Panc1 (cell line): ENCODE results near the gene RSPRY1.

Experiments
- POLR2AphosphoS5 ChIP-seq: IDR thresholded peaks from 2 replicates; pipeline ENCODE4 v1.6.1; 2012; ENCODE audit warnings: mild to moderate bottlenecking, low read depth, low read length, moderate library complexity
- REST ChIP-seq, 2 experiments: IDR thresholded peaks; 2 replicates each; pipeline ENCODE4 v1.6.1; 2011 to 2012; ENCODE audit warnings: low read depth in 2 of 2, control low read depth in 1 of 2, low read length in 1 of 2, mild to moderate bottlenecking in 1 of 2, moderate library complexity in 1 of 2; ENCODE audit not compliant: insufficient read depth in 1 of 2
- SIN3A ChIP-seq: IDR thresholded peaks from 2 replicates; pipeline ENCODE4 v1.6.1; 2012; ENCODE audit warnings: low read depth, mild to moderate bottlenecking, low read length, moderate library complexity, borderline replicate concordance; ENCODE audit not compliant: insufficient read depth
- TCF7L2 ChIP-seq: IDR thresholded peaks from 2 replicates; pipeline ENCODE4 v1.6.1; 2011; ENCODE audit warnings: mild to moderate bottlenecking, low read depth, low read length, inconsistent platforms
- TF ChIP-seq, protein P1 (sequence below): fragments of 450-650 bp; IDR thresholded peaks from 2 replicates; pipeline ENCODE4 v1.5.1; 2017; ENCODE audit warnings: mild to moderate bottlenecking

GRCh38 chr16:57264381-57264780, 78.3 kb downstream of the RSPRY1 start:
- TF ChIP-seq SIN3A (no peak), POLR2AphosphoS5 (no peak), REST (IDR thresholded peaks at IDR 0.05; ENCODE audit: insufficient read depth in 1 of 2, low read depth in 2 of 2, low read length in 1 of 2) (no peak), TCF7L2 (no peak)
- TF ChIP-seq, protein P1, sequence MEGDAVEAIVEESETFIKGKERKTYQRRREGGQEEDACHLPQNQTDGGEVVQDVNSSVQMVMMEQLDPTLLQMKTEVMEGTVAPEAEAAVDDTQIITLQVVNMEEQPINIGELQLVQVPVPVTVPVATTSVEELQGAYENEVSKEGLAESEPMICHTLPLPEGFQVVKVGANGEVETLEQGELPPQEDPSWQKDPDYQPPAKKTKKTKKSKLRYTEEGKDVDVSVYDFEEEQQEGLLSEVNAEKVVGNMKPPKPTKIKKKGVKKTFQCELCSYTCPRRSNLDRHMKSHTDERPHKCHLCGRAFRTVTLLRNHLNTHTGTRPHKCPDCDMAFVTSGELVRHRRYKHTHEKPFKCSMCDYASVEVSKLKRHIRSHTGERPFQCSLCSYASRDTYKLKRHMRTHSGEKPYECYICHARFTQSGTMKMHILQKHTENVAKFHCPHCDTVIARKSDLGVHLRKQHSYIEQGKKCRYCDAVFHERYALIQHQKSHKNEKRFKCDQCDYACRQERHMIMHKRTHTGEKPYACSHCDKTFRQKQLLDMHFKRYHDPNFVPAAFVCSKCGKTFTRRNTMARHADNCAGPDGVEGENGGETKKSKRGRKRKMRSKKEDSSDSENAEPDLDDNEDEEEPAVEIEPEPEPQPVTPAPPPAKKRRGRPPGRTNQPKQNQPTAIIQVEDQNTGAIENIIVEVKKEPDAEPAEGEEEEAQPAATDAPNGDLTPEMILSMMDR, result no peak
